ENCODE measurements around the gene GRIN2C. TPM values are rescaled to one million over a fixed set of nuclear protein-coding genes. Genes with fewer than 3 reads are reported as not detected.

GRIN2C gene
- total RNA-seq, 1 experiment from 2014 or later = 0.44 TPM

- Histone ChIP-seq H3K18ac (ENCODE audit: insufficient read length, low read depth, low read length) (peak within 1 kb of the TSS; percentile 98), H2AFZ (ENCODE audit: low read length) (no peak within 1 kb of the TSS), H2BK15ac (ENCODE audit: low read depth, low read length) (no peak within 1 kb of the TSS), H3K27me3 (ENCODE audit: insufficient read depth, low read length) (no peaks in the 10 kb centered on the region), H2BK20ac (ENCODE audit: low read depth, low read length, poor library complexity, severe bottlenecking) (no peak within 1 kb of the TSS), H2BK120ac (ENCODE audit: low read depth, low read length, poor library complexity, severe bottlenecking) (no peak within 1 kb of the TSS), H3T11ph (ENCODE audit: low read length) (no peak within 1 kb of the TSS), H3K79me1 (ENCODE audit: insufficient read depth, low read depth, low read length, poor library complexity, severe bottlenecking) (no peaks in the 10 kb centered on the region), H3K79me2 (ENCODE audit: insufficient read depth, low read length) (no peaks in the 10 kb centered on the region), H3K4ac (ENCODE audit: low read depth, low read length) (no peak within 1 kb of the TSS; the same call in 1 of the 2 replicates), H2BK5ac (ENCODE audit: insufficient read length, low read length) (no peak within 1 kb of the TSS), H3K4me2 (ENCODE audit: insufficient read depth, insufficient read length, low read length) (peak within 1 kb of the TSS; percentile 91), H3K9me3 (ENCODE audit: control insufficient read depth, low read depth, low read length) (no peaks in the 10 kb centered on the region), H4K8ac (replicated peaks; ENCODE audit: insufficient read length, low read depth, low read length) (no peak within 1 kb of the TSS), H4K91ac (ENCODE audit: insufficient read length, low read depth, low read length) (no peak within 1 kb of the TSS), H4K5ac (ENCODE audit: insufficient read length, low read depth, low read length) (no peak within 1 kb of the TSS), H3K4me1 (ENCODE audit: insufficient read depth, low read length) (0 out of 2 replicates have a peak, but pooled peaks cover 2% of the 10 kb centered on the region), H4K20me1 (ENCODE audit: control insufficient read depth, insufficient read depth, insufficient read length) (no peaks in the 10 kb centered on the region), H2AK5ac (ENCODE audit: insufficient read length, low read length) (no peak within 1 kb of the TSS), H3K23ac (ENCODE audit: insufficient read length, low read depth, low read length) (no peak within 1 kb of the TSS), H3K23me2 (ENCODE audit: insufficient read length, low read depth, low read length, poor library complexity, severe bottlenecking) (peaks cover 12% of the 10 kb centered on the region), H3K56ac (ENCODE audit: insufficient read length, low read depth, low read length) (no peak within 1 kb of the TSS), H2BK12ac (ENCODE audit: insufficient read length, low read depth, low read length) (no peak within 1 kb of the TSS), H3K27ac (ENCODE audit: insufficient read length, low read depth, low read length) (no peak within 1 kb of the TSS), H3K9ac (ENCODE audit: extremely low read depth, insufficient read length, low read length) (peak within 1 kb of the TSS; percentile 98), H3K14ac (ENCODE audit: insufficient read depth, low read length) (peak within 1 kb of the TSS; percentile 99)
- TF ChIP-seq, protein P1, sequence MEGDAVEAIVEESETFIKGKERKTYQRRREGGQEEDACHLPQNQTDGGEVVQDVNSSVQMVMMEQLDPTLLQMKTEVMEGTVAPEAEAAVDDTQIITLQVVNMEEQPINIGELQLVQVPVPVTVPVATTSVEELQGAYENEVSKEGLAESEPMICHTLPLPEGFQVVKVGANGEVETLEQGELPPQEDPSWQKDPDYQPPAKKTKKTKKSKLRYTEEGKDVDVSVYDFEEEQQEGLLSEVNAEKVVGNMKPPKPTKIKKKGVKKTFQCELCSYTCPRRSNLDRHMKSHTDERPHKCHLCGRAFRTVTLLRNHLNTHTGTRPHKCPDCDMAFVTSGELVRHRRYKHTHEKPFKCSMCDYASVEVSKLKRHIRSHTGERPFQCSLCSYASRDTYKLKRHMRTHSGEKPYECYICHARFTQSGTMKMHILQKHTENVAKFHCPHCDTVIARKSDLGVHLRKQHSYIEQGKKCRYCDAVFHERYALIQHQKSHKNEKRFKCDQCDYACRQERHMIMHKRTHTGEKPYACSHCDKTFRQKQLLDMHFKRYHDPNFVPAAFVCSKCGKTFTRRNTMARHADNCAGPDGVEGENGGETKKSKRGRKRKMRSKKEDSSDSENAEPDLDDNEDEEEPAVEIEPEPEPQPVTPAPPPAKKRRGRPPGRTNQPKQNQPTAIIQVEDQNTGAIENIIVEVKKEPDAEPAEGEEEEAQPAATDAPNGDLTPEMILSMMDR (conservative IDR thresholded peaks at IDR 0.05) = no peak
- peaks cover 26 to 38% of the 10 kb centered on the region in 2 experiments for H3K4me1 Mint-ChIP-seq
- H3K9me3 Mint-ChIP-seq = no peaks in the 10 kb centered on the region
- H3K4me3 Mint-ChIP-seq = peak within 1 kb of the TSS; percentile 85 to 87
- peak within 1 kb of the TSS; percentile 95 to 99 (median 98) for H3K27ac Mint-ChIP-seq
- WGBS (ENCODE audit: extremely low coverage, insufficient read length, low lambda C conversion rate) = no CpG with 5 or more reads among the region's 38 CpGs
- H3K36me3 Mint-ChIP-seq (ENCODE audit: insufficient read depth in 1 of 3, low read depth in 3 of 3) = peaks cover 0 to 17% (median 13%) of the 10 kb centered on the region in 3 experiments; a peak in 4 of 7 replicates
- no peak for DNase-seq
- no peaks in the 10 kb centered on the region; the same call in 1 of the 2 replicates for H3K27me3 Mint-ChIP-seq (ENCODE audit: low read depth)
Observed at GRCh38 chr17:74872313-74873036, 12.8 kb upstream of the GRIN2C start, which contains the start of gene FDXR. TSS of gene FDXR (minus strand) at chr17:74872994. CDS start at chr17:74872944, 50 bp downstream.

All from H9 (cell line).